NCI-H1694 treated with DMSO at 0.1 percent for 48 hours (cell line): ENCODE data around the gene MT1B.
"Not testable (repeated sequence)": the region's sequence is repeated elsewhere in the genome, so short reads cannot be mapped to it uniquely, and the experiment has no call there.

Source experiments
- DNase-seq: peaks from one replicate; lab custom pipeline; 2025; lab: John Stamatoyannopoulos, UW

Gene MT1B

DNA sequence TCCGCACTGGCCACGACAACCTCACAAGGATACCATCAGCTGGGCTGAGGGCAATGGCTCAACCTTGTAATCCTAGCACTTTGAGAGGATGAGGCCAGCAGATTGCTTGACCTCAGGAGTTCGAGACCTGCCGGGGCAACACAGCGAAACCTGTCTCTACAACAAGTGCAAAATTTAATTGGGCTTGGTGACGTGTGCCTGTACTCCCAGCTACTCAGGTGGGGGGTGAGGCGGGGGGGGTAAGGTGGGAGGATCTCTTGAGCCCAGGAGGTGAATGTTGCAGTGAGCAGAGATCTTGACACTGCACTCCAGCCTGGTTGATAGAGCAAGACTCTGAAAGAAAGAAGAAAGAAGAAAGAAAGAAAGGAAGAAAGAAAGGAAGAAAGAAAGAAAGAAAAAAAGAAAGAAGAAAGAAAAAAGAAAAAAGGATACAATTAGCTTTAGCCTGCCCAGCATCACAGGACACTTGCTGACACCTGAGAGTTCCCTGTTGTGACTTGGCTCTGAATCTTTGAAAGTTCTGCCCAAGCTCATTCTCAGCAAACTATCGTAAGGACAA lies 31.3 kb upstream of the MT1B start:
- DNase-seq: no peak

DNA sequence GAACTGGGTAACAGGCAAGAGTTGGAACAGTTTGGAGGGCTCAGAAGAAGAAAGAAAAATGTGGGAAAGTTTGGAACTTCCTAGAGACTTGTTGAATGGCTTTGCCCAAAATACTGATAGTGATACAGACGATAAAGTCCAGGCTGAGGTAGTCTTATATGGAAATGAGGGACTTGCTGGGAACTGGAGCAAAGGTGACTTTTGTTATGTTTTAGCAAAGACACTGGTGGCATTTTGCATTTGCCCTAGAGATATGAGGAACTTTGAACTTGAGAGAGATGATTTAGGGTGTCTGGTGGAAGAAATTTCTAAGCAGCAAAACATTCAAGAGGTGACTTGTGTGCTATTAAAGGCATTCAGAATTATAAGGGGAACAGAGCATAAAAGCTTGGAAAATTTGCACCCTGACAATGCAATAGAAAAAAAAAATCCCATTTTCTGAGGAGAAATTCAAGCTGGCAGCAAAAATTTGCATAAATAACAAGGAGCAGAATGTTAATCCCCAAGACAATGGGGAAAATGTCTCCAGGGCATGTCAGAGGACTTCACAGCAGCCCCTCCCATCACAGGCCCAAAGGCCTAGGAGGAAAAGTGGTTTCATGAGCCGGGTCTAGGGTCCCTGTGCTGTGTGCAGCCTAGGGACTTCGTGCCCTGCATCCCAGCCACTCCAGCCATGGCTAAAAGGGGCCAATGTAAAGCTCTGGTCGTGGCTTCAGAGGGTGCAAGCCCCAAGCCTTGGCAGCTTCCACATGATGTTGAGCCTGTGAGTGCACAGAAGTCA lies 29.8 kb upstream of the MT1B start:
- not testable (repeated sequence) for DNase-seq

DNA sequence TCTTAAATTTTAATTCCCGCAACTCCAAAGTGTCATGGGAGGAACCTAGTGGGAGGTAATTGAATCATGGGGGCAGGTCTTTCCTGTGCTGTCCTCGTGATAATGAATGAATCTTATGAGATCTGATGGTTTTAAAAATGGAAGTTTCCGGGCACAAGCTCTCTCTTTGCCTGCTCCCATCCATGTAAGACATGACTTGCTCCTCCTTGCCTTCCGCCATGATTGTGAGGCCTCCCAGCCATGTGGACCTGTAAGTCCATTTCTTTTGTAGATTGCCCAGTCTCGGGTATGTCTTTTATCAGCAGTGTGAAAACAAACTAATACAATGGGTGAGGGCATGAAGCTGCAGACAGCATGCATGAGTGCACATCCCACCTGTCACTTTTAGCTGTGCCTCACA lies 28.5 kb upstream of the MT1B start:
- DNase-seq: not testable (repeated sequence)

DNA sequence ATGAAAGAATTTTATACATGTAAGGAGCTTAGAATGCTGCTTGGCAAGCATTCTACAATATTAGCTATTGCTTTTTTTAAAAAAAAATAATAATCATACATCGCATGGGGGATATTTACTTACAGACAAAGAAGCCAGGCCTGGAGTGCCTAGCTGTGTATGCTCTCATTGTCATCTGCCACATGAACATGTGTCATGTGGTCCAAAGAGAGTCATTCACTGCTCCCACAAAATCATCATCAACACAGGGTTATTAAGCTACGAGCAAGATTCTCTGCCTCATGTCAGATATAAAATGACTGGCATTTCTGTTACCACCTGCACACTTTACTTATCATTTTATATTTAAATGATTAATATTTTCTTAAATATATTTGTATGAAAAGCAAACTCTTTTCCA lies 28.0 kb upstream of the MT1B start:
- no peak for DNase-seq

DNA sequence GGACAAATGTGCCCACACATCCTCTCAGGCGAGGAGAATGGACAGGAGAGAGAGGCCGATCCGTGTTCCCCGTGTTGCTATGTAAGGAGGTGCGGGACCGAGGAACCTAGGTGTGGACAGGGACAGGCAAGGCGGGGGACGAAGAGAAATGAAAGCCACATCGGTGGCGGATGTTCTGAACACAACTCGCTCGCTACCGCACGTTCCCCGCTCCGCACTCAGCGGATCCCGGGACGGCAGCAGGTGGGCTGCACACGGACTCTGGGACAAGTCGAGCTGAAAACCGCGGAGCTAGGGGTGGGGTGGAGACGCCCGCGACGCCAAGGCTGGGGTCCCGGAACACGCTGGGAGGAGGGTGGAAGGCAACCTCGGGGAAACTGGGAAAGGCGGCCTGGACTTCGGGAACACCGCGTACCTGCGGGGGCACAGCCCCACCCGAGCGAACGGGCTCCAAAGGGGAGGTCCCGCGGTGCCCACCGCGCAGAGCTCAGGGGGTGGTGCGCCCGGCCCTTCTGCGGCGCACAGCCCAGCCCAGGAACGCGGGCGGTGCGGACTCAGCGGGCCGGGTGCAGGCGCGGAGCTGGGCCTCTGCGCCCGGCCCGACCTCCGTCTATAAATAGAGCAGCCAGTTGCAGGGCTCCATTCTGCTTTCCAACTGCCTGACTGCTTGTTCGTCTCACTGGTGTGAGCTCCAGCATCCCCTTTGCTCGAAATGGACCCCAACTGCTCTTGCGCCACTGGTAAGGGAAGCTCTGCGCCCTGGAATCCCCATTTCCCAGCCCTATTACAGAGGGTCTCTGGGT lies 26.3 kb upstream of the MT1B start, which contains the start of gene MT1E:
Gene MT1E (plus strand): TSS at position 642 of the 803 bp plus-strand sequence. CDS start 71 bp downstream, at position 713.
- no peak for DNase-seq

DNA sequence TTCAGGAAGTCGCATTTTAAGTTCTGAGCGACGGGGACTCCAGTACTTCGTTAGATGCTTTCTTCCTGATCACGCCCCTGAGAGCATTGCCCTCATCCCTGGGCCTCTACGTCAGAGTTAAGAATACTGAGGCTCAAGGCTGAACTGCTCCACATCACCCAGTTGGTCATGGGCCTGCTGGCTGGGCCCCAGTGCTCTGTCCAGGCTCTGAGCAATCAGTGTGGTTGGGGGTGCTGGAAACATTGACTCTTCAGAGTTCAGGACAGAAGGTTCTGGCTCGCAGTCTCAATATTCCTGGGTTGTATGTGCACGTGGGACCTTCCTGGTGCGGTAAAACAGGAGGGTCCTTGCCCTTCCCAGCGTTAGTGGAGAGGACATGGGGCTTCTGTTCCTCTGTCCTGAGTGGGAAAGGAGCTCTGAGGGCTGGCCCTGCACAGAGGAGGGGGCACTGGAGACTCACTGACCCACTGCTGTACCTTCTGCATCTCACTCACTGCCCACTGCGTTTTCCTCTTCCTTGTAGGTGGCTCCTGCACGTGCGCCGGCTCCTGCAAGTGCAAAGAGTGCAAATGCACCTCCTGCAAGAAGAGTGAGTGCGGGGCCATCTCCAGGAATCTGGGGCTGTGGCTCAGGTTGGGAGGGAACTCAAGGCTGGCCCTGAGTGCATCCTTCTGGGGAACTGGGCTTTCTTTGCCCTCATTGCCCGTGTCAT lies 25.6 kb upstream of the MT1B start:
- DNase-seq: no peak

DNA sequence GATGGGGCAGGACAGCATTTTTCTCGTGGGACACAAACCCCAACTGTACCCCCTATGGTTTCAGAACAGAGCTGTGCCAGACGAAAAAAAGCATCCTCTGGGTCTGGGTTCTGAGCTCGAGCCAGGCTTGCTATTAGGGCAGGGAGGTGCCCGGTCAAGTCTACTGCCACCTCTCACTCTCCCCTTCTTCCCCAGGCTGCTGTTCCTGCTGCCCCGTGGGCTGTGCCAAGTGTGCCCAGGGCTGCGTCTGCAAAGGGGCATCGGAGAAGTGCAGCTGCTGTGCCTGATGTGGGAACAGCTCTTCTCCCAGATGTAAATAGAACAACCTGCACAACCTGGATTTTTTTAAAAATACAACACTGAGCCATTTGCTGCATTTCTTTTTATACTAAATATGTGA lies 25.0 kb upstream of the MT1B start:
- no peak for DNase-seq

DNA sequence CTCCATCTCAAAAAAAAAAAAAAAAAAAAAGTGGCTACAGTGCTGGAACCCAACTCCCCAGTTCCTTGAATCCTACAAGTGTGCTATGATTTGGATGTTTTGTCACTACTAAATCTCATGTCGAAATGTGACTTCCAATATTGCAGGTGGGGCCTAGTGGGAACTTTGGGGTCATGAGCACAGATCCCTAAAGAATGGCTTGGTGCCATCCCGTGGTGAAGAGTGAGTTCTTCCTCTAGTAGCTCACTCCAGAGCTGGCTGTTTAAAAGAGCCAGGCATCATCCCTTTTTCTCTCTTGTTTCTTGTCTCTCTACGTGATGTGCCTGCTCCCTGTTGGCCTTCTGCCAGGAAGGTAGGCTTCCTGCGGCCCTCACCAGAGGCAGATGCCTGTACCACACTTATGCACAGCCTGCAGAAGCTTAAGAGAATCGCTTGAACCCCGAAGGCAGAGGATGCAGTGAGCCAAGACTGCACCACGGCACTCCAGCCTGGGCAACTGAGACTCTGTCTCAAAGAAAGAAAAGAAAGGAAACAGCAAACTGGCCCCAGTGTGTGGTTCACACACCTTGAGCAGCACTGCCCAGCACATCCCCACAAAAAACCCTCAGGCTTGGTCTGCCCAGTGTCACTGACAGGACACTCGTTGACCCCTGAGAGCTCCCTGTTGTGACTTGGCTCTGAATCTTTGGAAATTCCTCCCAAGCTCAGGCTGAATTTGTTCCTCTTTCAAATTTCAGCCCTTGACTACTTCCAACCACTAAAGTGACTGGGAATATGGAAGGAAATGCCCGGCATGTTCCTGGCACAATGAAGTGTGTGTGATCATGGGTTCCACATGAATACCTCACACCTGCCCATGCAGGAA lies 23.0 kb upstream of the MT1B start:
- no peak for DNase-seq

DNA sequence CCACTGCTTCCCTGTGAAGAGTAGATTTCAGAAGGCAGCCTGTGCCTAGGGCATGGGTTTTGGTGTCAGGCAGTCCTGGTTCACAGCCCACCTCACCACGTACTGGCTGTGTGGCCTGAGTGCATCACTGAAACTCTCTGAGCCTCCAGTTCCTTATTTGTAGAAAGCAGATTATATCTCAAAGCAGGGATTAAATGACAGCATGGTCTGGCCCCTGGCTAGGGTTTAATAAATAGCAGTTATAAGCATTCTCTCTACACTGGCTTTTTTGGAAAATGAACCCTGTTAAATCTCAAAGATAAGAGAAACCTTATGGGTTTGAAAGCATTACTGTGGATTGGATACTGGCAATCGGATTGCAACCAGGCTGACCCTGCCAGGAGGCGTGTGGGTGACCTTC lies 22.2 kb upstream of the MT1B start:
- DNase-seq: no peak

DNA sequence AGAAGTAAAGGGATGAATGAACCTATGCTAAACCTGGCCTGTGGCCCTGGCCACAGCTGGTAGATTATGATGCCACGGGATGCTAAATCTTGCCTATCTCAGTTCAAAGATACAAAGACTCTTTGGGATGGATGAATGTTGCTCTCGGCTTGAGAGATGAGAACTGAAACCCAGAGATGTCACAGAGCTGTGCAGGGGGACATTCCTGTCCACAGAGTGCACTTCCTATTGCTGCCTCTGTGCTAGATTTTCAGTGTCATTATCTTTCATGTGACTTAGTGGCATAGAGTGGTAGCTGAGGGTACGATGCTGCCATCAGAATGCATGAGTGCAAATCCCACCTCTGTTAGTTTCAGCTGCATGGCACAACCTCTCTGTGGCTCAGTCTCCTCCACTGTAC lies 21.6 kb upstream of the MT1B start:
- DNase-seq: no peak

DNA sequence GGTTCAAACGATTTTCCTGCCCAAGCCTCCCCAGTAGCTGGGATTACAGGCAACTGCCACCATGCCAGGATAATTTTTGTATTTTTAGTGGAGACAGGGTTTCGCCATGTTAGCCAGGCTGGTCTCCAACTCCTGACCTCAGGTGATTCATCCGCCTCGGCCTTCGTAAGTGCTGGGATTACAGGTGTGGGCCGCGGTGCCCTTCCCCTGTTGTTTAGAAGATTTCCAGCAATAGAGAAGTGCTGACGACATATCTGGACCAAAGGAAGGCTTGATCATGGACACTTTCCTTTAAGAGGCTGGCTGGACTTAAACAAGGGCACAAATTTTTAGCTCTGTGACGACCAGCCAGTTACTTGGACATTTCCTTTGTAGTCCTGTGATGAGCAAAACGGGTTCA lies 20.5 kb upstream of the MT1B start:
- no peak for DNase-seq

DNA sequence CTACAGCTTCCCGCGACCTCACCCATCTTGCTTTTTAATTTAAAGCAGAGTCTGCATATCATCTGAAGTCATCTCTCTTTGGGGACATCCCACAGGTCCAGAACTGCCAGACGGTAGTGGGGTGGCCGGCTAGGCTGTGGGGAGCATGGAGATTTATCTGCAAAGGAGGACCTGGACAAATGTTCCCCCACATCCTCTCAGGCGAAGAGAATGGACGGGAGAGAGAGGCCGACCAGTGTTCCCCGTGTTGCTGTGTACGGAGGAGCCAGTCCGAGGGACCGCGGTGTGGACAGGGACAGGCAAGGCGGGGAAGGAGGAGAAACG lies 19.9 kb upstream of the MT1B start:
- no peak for DNase-seq

DNA sequence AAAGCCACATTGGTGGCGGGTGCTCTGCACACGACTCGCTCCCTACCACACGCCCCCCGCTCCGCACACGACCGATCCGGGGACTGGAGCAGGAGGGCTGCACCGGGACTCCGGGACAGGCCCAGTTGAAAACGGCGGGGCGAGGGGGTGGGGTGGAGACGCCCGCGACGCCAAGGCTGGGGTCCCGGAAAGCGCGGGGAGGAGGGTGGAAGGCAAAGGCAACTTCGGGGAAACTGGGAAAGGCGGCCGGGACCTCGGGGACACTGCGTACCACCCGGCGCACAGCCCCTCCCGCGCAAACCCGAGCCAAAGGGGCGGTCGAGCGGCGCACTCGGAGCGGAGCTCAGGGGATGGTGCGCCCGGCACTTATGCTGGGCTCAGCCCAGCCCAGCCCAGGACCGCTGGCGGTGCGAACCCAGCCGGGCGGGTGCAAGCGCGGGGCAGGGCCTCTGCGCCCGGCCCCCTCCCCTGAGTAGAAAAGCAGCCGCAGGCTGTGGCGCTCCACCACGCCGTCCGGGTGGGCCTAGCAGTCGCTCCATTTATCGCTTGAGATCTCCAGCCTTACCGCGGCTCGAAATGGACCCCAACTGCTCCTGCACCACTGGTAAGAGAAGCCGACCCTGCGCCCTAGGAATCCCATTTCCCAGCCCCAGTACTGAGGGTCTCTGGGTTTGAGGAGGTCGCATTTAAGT lies 19.4 kb upstream of the MT1B start, which contains the start of gene MT1M:
Gene MT1M (plus strand): TSS at position 504 of the 692 bp plus-strand sequence. CDS start 73 bp downstream, at position 577.
- no peak for DNase-seq

DNA sequence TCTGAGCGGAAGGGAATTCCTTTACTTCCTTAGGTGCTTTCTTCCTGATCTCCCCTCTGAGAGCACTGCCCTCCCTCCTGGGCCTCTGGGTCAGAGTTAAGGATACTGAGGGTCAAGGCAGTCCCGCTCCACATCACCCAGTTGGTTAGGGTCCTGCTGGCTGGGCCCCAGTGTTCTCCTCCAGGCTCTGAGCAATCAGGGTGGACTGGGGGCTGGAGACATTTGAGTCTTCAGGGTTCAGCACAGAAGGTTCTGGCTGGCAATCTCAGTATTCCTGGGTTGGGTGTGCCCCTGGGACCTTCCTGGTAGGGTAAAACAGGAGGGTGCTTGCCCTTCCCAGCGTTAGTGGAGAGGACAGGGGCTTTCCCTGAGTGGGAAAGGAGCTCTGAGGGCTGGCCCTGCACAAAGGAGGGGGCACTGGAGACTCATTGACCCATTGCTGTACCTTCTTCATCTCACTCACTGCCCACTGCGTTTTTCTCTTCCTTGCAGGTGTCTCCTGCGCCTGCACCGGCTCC lies 18.8 kb upstream of the MT1B start:
- no peak for DNase-seq

DNA sequence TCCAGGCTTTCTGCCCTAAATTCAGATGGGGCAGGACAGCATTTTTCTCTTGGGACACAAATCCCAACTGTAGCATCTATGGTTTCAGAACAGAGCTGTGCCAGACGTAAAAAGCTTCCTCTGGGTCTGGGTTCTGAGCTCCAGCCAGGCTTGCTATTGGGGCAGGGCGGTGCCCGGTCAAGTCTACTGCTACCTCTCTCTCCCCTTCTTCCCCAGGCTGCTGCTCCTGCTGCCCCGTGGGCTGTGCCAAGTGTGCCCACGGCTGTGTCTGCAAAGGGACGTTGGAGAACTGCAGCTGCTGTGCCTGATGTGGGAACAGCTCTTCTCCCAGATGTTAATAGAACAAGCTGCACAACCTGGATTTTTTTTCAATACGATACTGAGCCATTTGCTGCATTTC lies 18.2 kb upstream of the MT1B start:
- DNase-seq: no peak

DNA sequence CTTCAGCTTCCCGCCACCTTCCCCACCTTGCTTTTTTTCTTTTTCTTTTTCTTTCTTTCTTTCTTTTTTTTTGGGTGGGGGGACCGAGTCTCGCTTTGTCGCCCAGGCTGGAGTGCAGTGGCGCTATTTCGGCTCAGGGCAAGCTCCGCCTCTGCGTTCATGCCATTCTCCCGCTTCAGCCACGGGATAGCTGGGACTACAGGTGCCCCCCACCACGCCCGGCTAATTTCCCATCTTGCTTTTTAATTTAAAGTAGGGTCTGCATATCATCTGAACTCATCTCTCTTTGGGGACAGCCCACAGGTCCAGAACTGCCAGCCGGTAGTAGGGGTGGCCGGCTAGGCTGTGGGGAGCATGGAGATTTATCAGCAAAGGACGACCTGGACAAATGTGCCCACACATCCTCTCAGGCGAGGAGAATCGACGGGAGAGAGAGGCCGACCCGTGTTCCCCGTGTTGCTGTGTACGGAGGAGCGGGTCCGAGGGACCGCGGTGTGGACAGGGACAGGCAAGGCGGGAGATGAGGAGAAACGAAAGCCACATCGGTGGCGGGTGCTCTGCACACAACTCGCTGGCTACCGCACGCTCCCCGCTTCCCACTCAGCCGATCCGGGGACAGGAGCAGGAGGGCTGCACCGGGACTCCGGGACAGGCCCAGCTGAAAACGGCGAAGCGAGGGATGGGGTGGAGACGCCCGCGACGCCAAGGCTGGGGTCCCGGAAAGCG lies 16.8 kb upstream of the MT1B start:
- no peak for DNase-seq

DNA sequence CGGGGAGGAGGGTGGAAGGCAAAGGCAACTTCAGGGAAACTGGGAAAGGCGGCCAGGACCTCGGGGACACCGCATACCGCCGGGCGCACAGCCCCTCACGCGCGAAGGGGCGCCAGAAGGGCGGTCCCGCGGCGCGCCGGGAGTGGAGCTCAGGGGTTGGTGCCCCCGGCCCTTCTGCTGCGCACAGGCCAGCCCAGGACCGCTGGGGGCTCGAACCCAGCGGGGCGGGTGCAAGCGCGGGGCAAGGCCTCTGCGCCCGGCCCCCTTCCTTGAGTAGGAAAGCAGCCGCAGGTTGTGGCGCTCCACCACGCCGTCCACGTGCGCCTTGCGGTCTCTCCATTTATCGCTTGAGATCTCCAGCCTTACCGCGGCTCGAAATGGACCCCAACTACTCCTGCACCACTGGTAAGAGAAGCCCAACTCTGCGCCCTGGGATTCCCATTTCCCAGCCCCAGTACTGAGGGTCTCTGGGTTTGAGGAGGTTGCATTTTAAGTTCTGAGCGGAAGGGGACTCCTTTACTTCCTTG lies 16.2 kb upstream of the MT1B start:
- DNase-seq: no peak

DNA sequence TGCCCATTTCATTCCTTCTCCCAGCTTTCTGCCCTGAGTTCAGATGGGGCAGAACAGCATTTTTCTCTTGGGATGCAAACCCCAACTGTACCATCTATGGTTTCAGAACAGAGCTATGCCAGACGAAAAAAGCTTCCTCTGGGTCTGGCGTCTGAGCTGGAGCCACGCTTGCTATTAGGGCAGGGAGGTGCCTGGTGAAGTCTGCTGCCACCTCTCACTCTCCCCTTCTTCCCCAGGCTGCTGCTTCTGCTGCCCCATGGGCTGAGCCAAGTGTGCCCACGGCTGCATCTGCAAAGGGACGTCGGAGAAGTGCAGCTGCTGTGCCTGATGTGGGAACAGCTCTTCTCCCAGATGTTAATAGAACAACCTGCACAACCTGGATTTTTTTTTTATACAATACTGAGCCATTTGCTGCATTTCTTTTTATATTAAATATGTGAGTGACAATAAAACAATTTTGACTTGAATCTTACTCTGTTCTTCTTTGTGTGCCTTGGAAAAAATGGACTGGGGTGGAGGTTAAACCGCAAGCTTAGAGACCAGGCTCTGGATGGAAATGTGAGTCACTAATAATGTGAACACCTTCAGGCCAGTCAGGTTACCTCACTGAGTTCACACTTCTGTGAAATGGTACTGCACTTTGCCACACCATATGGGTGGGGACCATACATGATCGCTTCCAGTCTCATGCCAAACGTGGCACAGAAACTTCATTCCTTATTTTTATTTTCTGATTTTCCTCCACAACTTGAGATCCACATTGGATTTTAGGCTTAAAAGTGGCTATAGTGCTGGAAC lies 14.9 kb upstream of the MT1B start:
- no peak for DNase-seq
